HG03108 (cell line): ENCODE data around the gene CTSW.

Experiments
- ATAC-seq: cut with Tn5 transposase; IDR thresholded peaks from one replicate; pipeline ENCODE4 v1.9.1; 2021; ENCODE audit warnings: moderate library complexity; ENCODE audit not compliant: unreplicated experiment

CTSW gene

GRCh38 chr11:65921876-65922275 lies 42.2 kb downstream of the CTSW start:
- ATAC-seq = no peak

GRCh38 chr11:65922565-65922964 lies 42.9 kb downstream of the CTSW start:
- no peak for ATAC-seq

GRCh38 chr11:65925397-65925796 lies 45.8 kb downstream of the CTSW start:
- ATAC-seq = no peak

DNA sequence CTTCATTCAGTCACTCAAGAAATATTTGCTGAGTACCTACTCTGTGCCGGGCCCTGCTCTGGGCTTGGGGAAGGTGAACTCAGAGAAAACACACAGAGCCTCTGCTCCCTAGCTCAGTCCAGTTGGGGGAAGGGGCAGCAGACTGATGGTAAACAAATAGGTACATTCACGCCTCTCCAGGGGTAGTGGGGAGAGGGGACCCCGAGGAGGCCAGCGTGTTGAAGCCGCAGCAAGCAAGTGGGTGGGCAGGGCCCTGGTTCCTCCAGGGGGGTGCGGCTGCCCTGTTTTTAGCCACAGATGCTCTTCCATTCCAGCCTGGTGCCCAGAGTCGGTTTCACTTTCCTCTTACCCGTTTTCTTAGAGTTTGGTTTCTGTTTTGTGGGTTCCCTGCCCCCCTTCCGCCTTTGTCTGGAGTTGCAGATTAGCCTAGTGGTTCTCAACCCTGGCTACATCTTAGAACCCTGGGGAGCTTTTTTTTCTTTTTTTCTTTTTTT lies 48.3 kb downstream of the CTSW start:
- ATAC-seq = peak; percentile 81

GRCh38 chr11:65928667-65929066 lies 49.0 kb downstream of the CTSW start:
- ATAC-seq = no peak

- ATAC-seq = no peak
Measured at GRCh38 chr11:65931773-65932557, 52.3 kb downstream of the CTSW start.

GRCh38 chr11:65932558-65932919 lies 52.9 kb downstream of the CTSW start:
- ATAC-seq = no peak
